Gastroesophageal sphincter (tissue), 4 donors: ENCODE data around the gene DDHD1. TPM values are rescaled to one million over a fixed set of nuclear protein-coding genes. Genes with fewer than 3 reads are reported as not detected.

Experiments used
- ATAC-seq: fragments of 150-250 bp; one replicate; pipeline ENCODE4 v1.9.1; 2016; ENCODE audit warnings: mild to moderate bottlenecking, moderate library complexity
- H3K27ac ChIP-seq, 4 donors: fragments of 200-600 bp; sonication (generic) in 3 of 4; 1 replicate in 3 of 4; 2 replicates in 1 of 4; pipeline ENCODE4 v1.5.1; 2016 to 2019
- H3K27me3 ChIP-seq: fragments of 200-600 bp; sonication (generic); one replicate; pipeline ENCODE4 v1.5.1; 2019
- H3K36me3 ChIP-seq, 2 donors: fragments of 200-600 bp; sonication (generic); one replicate each; pipeline ENCODE4 v1.5.1; 2019; ENCODE audit warnings: control low read depth in 1 of 2
- H3K4me1 ChIP-seq, 3 donors: fragments of 200-600 bp; sonication (generic); 1 replicate in 2 of 3; 2 replicates in 1 of 3; pipeline ENCODE4 v1.5.1; 2016 to 2019; ENCODE audit warnings: control low read depth in 2 of 3
- H3K4me3 ChIP-seq, 2 donors: fragments of 200-600 bp; sonication (generic); one replicate each; pipeline ENCODE4 v1.5.1; 2019; ENCODE audit warnings: mild to moderate bottlenecking in 1 of 2, moderate library complexity in 1 of 2
- H3K9me3 ChIP-seq, 3 donors: fragments of 200-600 bp; sonication (generic); one replicate each; pipeline ENCODE4 v1.5.1; 2017 to 2019; ENCODE audit warnings: control low read depth in 2 of 3
- CTCF ChIP-seq, 4 experiments: fragments of 200-600 bp in 2 of 4; fragments of 450-650 bp in 2 of 4; sonication (generic) in 1 of 4; IDR thresholded peaks; one replicate each; pipeline ENCODE4 v1.5.1; 2017 to 2019; ENCODE audit warnings: antibody characterized with exemption in 4 of 4, mild to moderate bottlenecking in 2 of 4, moderate library complexity in 2 of 4
- EP300 ChIP-seq: sonication (generic); formaldehyde crosslinking; IDR thresholded peaks from one replicate; pipeline ENCODE4 v1.6.1; 2017; ENCODE audit warnings: antibody characterized with exemption, mild to moderate bottlenecking
- POLR2A ChIP-seq, 2 donors: fragments of 450-650 bp; IDR thresholded peaks; one replicate each; pipeline ENCODE4 v1.6.1; 2017; ENCODE audit warnings: antibody characterized with exemption in 2 of 2, mild to moderate bottlenecking in 2 of 2, moderate library complexity in 1 of 2
- POLR2AphosphoS5 ChIP-seq: sonication (generic); formaldehyde crosslinking; IDR thresholded peaks from one replicate; pipeline ENCODE4 v1.6.1; 2017; ENCODE audit warnings: antibody characterized with exemption
- WGBS, 2 donors: methylation state at CpG; one replicate each; pipeline ENCODE4 v1.1.5; 2018; ENCODE audit warnings: low coverage in 1 of 2; 5-methylcytosine and 5-hydroxymethylcytosine counted together
- total RNA-seq, 4 donors: library from RNA; depleted of rRNA; stranded (reverse); fragments of >200 nt; gene quantifications; one replicate each; pipeline ENCODE4 v1.1.0, GENCODE V29; 2016

DDHD1 gene
- total RNA-seq, 4 donors from 2014 or later, result 15.4 to 36.4 (median 20.7) TPM

- Histone ChIP-seq H3K4me3 (no peak overlapping the region), H3K36me3 (no peaks in the 10 kb centered on the region), H3K4me1 (peaks cover 0 to 8% (median 0%) of the 10 kb centered on the region in 3 donors), H3K27me3 (no peaks in the 10 kb centered on the region), H3K27ac (no peak overlapping the region), H3K9me3 (no peaks in the 10 kb centered on the region)
- TF ChIP-seq EP300 (no peak), CTCF (IDR thresholded peaks at IDR 0.05) (no peak), POLR2AphosphoS5 (no peak), POLR2A (IDR thresholded peaks at IDR 0.05) (no peak)
- 11 to 43% methylated on average over 1 of the region's 1 CpG for WGBS, 2 donors
- ATAC-seq, result no peak
Measured at GRCh38 chr14:53027041-53027440, 126.1 kb downstream of the DDHD1 start.

GRCh38 chr14:53023325-53023724, 129.8 kb downstream of the DDHD1 start:
- Histone ChIP-seq H3K27ac (no peak overlapping the region), H3K4me3 (no peak overlapping the region), H3K36me3 (no peaks in the 10 kb centered on the region), H3K27me3 (no peaks in the 10 kb centered on the region), H3K9me3 (no peaks in the 10 kb centered on the region), H3K4me1 (no peaks in the 10 kb centered on the region)
- WGBS, 2 donors, result 89 to 100% methylated on average over 3 of the region's 3 CpGs
- no peak for ATAC-seq
- TF ChIP-seq POLR2A (IDR thresholded peaks at IDR 0.05) (no peak), POLR2AphosphoS5 (no peak), EP300 (no peak), CTCF (IDR thresholded peaks at IDR 0.05) (no peak)

GRCh38 chr14:53022593-53022992, 130.5 kb downstream of the DDHD1 start:
- Histone ChIP-seq H3K27me3 (no peaks in the 10 kb centered on the region), H3K9me3 (no peaks in the 10 kb centered on the region), H3K4me1 (no peaks in the 10 kb centered on the region), H3K4me3 (no peak overlapping the region), H3K36me3 (no peaks in the 10 kb centered on the region), H3K27ac (no peak overlapping the region)
- no peak for ATAC-seq
- WGBS, 2 donors, result 52 to 84% methylated on average over 3 of the region's 3 CpGs
- TF ChIP-seq POLR2AphosphoS5 (no peak), POLR2A (IDR thresholded peaks at IDR 0.05) (no peak), EP300 (no peak), CTCF (IDR thresholded peaks at IDR 0.05) (no peak)

GRCh38 chr14:53020193-53020932, 132.8 kb downstream of the DDHD1 start:
- H3K27ac ChIP-seq, result no peak overlapping the region
- TF ChIP-seq POLR2AphosphoS5 (no peak), POLR2A (IDR thresholded peaks at IDR 0.05) (no peak), EP300 (no peak), CTCF (IDR thresholded peaks at IDR 0.05) (no peak)
- no peaks in the 10 kb centered on the region for H3K27me3 ChIP-seq
- no peaks in the 10 kb centered on the region for H3K36me3 ChIP-seq
- H3K4me1 ChIP-seq, result no peaks in the 10 kb centered on the region
- no peak for ATAC-seq
- WGBS, 2 donors, result 76 to 85% methylated on average over 3 to 5 of the region's 5 CpGs
- H3K9me3 ChIP-seq, result no peaks in the 10 kb centered on the region
- no peak overlapping the region for H3K4me3 ChIP-seq

- TF ChIP-seq EP300 (no peak), CTCF (IDR thresholded peaks at IDR 0.05) (no peak), POLR2A (IDR thresholded peaks at IDR 0.05) (no peak), POLR2AphosphoS5 (no peak)
- H3K9me3 ChIP-seq, result no peaks in the 10 kb centered on the region
- ATAC-seq, result no peak
Measured at GRCh38 chr14:53019406-53019805, 133.7 kb downstream of the DDHD1 start.

More at GRCh38 chr14:53019406-53019805, 133.7 kb downstream of the DDHD1 start:
- no peaks in the 10 kb centered on the region for H3K27me3 ChIP-seq
- H3K36me3 ChIP-seq, result no peaks in the 10 kb centered on the region
- H3K27ac ChIP-seq, result no peak overlapping the region
- no peaks in the 10 kb centered on the region for H3K4me1 ChIP-seq
- H3K4me3 ChIP-seq, result no peak overlapping the region
